Tibial nerve (tissue), 4 donors: Measurements from ENCODE around the gene PLLP. TPM values are rescaled to one million over a fixed set of nuclear protein-coding genes. Genes with fewer than 3 reads are reported as not detected.

ENCODE experiments used
- DNase-seq, 2 donors: peaks; one replicate each; pipeline ENCODE4 v3.0.0-alpha.2; 2019; ENCODE audit warnings: low spot score in 2 of 2
- H3K27ac ChIP-seq, 4 donors: fragments of 200-600 bp; sonication (generic) in 3 of 4; one replicate each; pipeline ENCODE4 v1.5.1; 2017 to 2019; ENCODE audit warnings: mild to moderate bottlenecking in 1 of 4
- H3K27me3 ChIP-seq, 2 donors: fragments of 200-600 bp; sonication (generic) in 1 of 2; one replicate each; pipeline versions ENCODE4 v1.5.1 to v1.6.0; 2017 to 2019
- H3K36me3 ChIP-seq, 3 donors: fragments of 200-600 bp; sonication (generic); one replicate each; pipeline ENCODE4 v1.5.1; 2018 to 2019
- H3K4me1 ChIP-seq, 4 donors: fragments of 200-600 bp; sonication (generic) in 3 of 4; one replicate each; pipeline ENCODE4 v1.5.1; 2017 to 2019
- H3K4me3 ChIP-seq, 4 donors: fragments of 200-600 bp; sonication (generic) in 3 of 4; one replicate each; pipeline ENCODE4 v1.5.1; 2017 to 2019; ENCODE audit warnings: mild to moderate bottlenecking in 1 of 4, moderate library complexity in 1 of 4
- H3K9me3 ChIP-seq, 4 donors: fragments of 200-600 bp; sonication (generic) in 3 of 4; one replicate each; pipeline ENCODE4 v1.5.1; 2017 to 2019
- CTCF ChIP-seq, 5 experiments: fragments of 200-600 bp in 3 of 5; fragments of 450-650 bp in 2 of 5; sonication (generic) in 3 of 5; IDR thresholded peaks; one replicate each; pipeline ENCODE4 v1.5.1; 2016 to 2019; ENCODE audit warnings: antibody characterized with exemption in 5 of 5, mild to moderate bottlenecking in 3 of 5, moderate library complexity in 2 of 5
- EP300 ChIP-seq, 2 donors: sonication (generic); formaldehyde crosslinking; IDR thresholded peaks; one replicate each; pipeline ENCODE4 v1.6.1; 2017; ENCODE audit warnings: antibody characterized with exemption in 2 of 2, mild to moderate bottlenecking in 1 of 2
- POLR2A ChIP-seq, 2 donors: fragments of 450-650 bp; IDR thresholded peaks; one replicate each; pipeline ENCODE4 v1.6.1; 2017; ENCODE audit warnings: antibody characterized with exemption in 2 of 2, mild to moderate bottlenecking in 2 of 2, moderate library complexity in 2 of 2
- WGBS, 2 donors: methylation state at CpG; one replicate each; pipeline ENCODE4 v1.1.5; 2018; 5-methylcytosine and 5-hydroxymethylcytosine counted together
- total RNA-seq, 4 donors: library from RNA; depleted of rRNA; stranded (reverse); fragments of >200 nt; gene quantifications; one replicate each; pipeline ENCODE4 v1.1.0, GENCODE V29; 2016

Gene PLLP
- total RNA-seq, 4 donors from 2014 or later, result 162 to 363 (median 321) TPM

- 7 to 8% methylated on average over 14 of the region's 14 CpGs for WGBS, 2 donors
- no peaks in the 10 kb centered on the region for H3K9me3 ChIP-seq
- peaks cover 0 to 7% of the 10 kb centered on the region in 2 donors for H3K27me3 ChIP-seq
- peaks cover 0 to 66% (median 19%) of the 10 kb centered on the region in 4 donors for H3K4me1 ChIP-seq
- TF ChIP-seq POLR2A (IDR thresholded peaks at IDR 0.05) (no peak), EP300 (IDR thresholded peaks at IDR 0.05) (no peak), CTCF (IDR thresholded peaks at IDR 0.05) (no peak)
- no peak for DNase-seq
- peak overlapping the region; percentile 56 to 83 (median 64) for H3K4me3 ChIP-seq
- H3K36me3 ChIP-seq, result no peaks in the 10 kb centered on the region
- H3K27ac ChIP-seq, result peak overlapping the region; percentile 74 to 88 (median 84)
These were observed 588 bp downstream of the PLLP start for GRCh38 chr16:57283959-57284208.

- peaks cover 0 to 66% (median 20%) of the 10 kb centered on the region in 4 donors for H3K4me1 ChIP-seq
- no peaks in the 10 kb centered on the region for H3K9me3 ChIP-seq
- no peak for DNase-seq
- peak overlapping the region; percentile 56 to 83 (median 64) for H3K4me3 ChIP-seq
- no peaks in the 10 kb centered on the region for H3K36me3 ChIP-seq
- TF ChIP-seq EP300 (IDR thresholded peaks at IDR 0.05), result no peak
- TF ChIP-seq POLR2A (IDR thresholded peaks at IDR 0.05), result no peak
- no peak for TF ChIP-seq CTCF (IDR thresholded peaks at IDR 0.05)
- peaks cover 0 to 7% of the 10 kb centered on the region in 2 donors for H3K27me3 ChIP-seq
- 16 to 18% methylated on average over 21 to 24 of the region's 24 CpGs for WGBS, 2 donors
- H3K27ac ChIP-seq, result peak overlapping the region; percentile 74 to 88 (median 84)
These were observed 1.1 kb downstream of the PLLP start for GRCh38 chr16:57283214-57283958.

GRCh38 chr16:57282510-57283213 is 1.8 kb downstream of the PLLP start:
- 43 to 47% methylated on average over 8 of the region's 8 CpGs for WGBS, 2 donors
- DNase-seq, result no peak
- Histone ChIP-seq H3K36me3 (no peaks in the 10 kb centered on the region), H3K4me1 (peaks cover 0 to 66% (median 21%) of the 10 kb centered on the region in 4 donors), H3K9me3 (no peaks in the 10 kb centered on the region), H3K27ac (peak overlapping the region; percentile 74 to 88 (median 84)), H3K4me3 (peak overlapping the region; percentile 56 to 83 (median 64)), H3K27me3 (peaks cover 0 to 7% of the 10 kb centered on the region in 2 donors)
- TF ChIP-seq EP300 (IDR thresholded peaks at IDR 0.05) (no peak), CTCF (IDR thresholded peaks at IDR 0.05) (no peak), POLR2A (IDR thresholded peaks at IDR 0.05) (no peak)

- Histone ChIP-seq H3K27me3 (peaks cover 0 to 7% of the 10 kb centered on the region in 2 donors), H3K4me3 (peak overlapping the region in 1 of 4 donors; percentile 71), H3K27ac (peak overlapping the region in 3 of 4 donors; percentile 80 to 88 (median 88)), H3K36me3 (no peaks in the 10 kb centered on the region), H3K9me3 (no peaks in the 10 kb centered on the region), H3K4me1 (peaks cover 0 to 75% (median 29%) of the 10 kb centered on the region in 4 donors)
- TF ChIP-seq CTCF (IDR thresholded peaks at IDR 0.05), result no peak
- no peak for TF ChIP-seq POLR2A (IDR thresholded peaks at IDR 0.05)
- TF ChIP-seq EP300 (IDR thresholded peaks at IDR 0.05), result no peak
- DNase-seq, result no peak
- WGBS, 2 donors, result 85 to 100% methylated on average over 3 of the region's 3 CpGs
These were observed 2.7 kb downstream of the PLLP start for GRCh38 chr16:57281791-57282190.
